H1 (cell line): ENCODE measurements around the gene CADPS. TPM values are rescaled to one million over a fixed set of nuclear protein-coding genes. Genes with fewer than 3 reads are reported as not detected.

ENCODE experiments used
- CBX5 ChIP-seq: fragments of 300-800, 300-1000 bp; sonication (generic); IDR thresholded peaks from 2 replicates; pipeline ENCODE4 v1.7.1; 2016; ENCODE audit warnings: antibody characterized with exemption, low read length, low read depth
- CHD2 ChIP-seq: IDR thresholded peaks from 2 replicates; pipeline ENCODE4 v1.6.1; 2012; ENCODE audit warnings: low read length, improper control_type of control experiment
- FOSL1 ChIP-seq: IDR thresholded peaks from 2 replicates; pipeline ENCODE4 v1.6.1; 2011; ENCODE audit warnings: mild to moderate bottlenecking, low read depth, low read length, moderate library complexity; ENCODE audit not compliant: insufficient read depth
- GTF2F1 ChIP-seq: IDR thresholded peaks from 2 replicates; pipeline ENCODE4 v1.6.1; 2012; ENCODE audit warnings: low read depth, low read length, improper control_type of control experiment, borderline replicate concordance
- KDM5A ChIP-seq: fragments of 200-600 bp; IDR thresholded peaks from 2 replicates; pipeline ENCODE4 v1.7.1; 2012; ENCODE audit warnings: mild to moderate bottlenecking, low read length, inconsistent platforms, mixed read lengths
- NRF1 ChIP-seq: IDR thresholded peaks from 2 replicates; pipeline ENCODE4 v1.6.1; 2011; ENCODE audit warnings: mild to moderate bottlenecking, low read depth, low read length, improper control_type of control experiment
- POU5F1 ChIP-seq: IDR thresholded peaks from 2 replicates; pipeline ENCODE4 v1.6.1; 2011; ENCODE audit warnings: low read depth, mild to moderate bottlenecking, low read length, moderate library complexity
- SP2 ChIP-seq: IDR thresholded peaks from 2 replicates; pipeline ENCODE4 v1.6.1; 2012; ENCODE audit warnings: mild to moderate bottlenecking, low read length, inconsistent platforms
- TEAD4 ChIP-seq: IDR thresholded peaks from 2 replicates; pipeline ENCODE4 v1.6.1; 2012; ENCODE audit warnings: low read depth, low read length, inconsistent platforms, mixed read lengths
- polyA plus RNA-seq, 7 experiments: library from polyadenylated mRNA; depleted of rRNA in 3 of 7; stranded (reverse) in 5 of 7; unstranded in 2 of 7; fragments of >200 nt in 5 of 7; fragments of 200-250 nt in 2 of 7; gene quantifications; 1 replicate in 5 of 7; 2 replicates in 1 of 7; 4 replicates in 1 of 7; pipeline versions ENCODE4 v1.2.1 to v1.2.3, GENCODE V29; 2011 to 2013; ENCODE audit warnings: missing spikeins in 2 of 7, mixed read lengths in 2 of 7
- total RNA-seq: library from RNA; stranded (reverse); fragmentation: NEBNext Ultra II Directional; extraction: Animal tissue kit (Norgen Biotek cat#: 25700); gene quantifications from 2 replicates; pipeline ENCODE4 v1.2.1, GENCODE V29; 2021
- TF ChIP-seq, protein P1 (sequence below): fragments of 300-600 bp; sonication (generic); IDR thresholded peaks from 2 replicates; pipeline ENCODE4 v1.7.1; 2012; ENCODE audit warnings: low read length, moderate library complexity, mild to moderate bottlenecking, inconsistent platforms; ENCODE audit not compliant: insufficient replicate concordance
- TF ChIP-seq, protein P2 (sequence below): IDR thresholded peaks from 2 replicates; pipeline ENCODE4 v1.6.1; 2011; ENCODE audit warnings: low read length, improper control_type of control experiment

CADPS gene
- total and polyA plus RNA-seq, 2 of the 8 experiments (the other 6 are each of a cell fraction or from before 2014, with no cell fraction given): 7.1 to 10.2 TPM

DNA sequence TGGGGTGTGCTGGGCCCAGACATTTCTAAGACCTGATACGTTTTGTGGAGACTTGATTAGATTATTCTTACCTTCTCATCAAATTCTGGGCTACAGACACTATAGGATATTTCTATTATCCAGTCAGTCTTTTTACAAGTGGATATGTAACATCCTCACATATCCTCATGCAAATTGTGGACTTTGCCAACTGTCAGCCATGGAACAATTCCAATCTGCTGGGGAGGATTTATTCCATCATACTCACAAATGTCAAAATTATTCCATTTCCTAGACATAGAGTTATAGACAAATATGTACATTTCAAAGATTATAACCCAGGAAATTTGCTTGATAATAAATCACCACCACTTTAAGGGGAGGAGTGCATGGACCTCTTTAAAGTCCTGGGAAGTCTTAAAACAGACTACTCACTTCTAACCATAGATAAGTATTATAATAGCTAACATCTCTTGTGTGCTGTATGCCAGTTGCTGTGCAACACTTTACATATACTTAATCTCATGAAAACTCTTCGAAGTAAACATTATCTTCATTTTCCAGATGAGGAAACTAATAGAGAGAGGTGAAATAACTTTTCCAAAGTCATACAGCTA lies 44.4 kb downstream of the CADPS start (continued):
- TF ChIP-seq, protein P1, sequence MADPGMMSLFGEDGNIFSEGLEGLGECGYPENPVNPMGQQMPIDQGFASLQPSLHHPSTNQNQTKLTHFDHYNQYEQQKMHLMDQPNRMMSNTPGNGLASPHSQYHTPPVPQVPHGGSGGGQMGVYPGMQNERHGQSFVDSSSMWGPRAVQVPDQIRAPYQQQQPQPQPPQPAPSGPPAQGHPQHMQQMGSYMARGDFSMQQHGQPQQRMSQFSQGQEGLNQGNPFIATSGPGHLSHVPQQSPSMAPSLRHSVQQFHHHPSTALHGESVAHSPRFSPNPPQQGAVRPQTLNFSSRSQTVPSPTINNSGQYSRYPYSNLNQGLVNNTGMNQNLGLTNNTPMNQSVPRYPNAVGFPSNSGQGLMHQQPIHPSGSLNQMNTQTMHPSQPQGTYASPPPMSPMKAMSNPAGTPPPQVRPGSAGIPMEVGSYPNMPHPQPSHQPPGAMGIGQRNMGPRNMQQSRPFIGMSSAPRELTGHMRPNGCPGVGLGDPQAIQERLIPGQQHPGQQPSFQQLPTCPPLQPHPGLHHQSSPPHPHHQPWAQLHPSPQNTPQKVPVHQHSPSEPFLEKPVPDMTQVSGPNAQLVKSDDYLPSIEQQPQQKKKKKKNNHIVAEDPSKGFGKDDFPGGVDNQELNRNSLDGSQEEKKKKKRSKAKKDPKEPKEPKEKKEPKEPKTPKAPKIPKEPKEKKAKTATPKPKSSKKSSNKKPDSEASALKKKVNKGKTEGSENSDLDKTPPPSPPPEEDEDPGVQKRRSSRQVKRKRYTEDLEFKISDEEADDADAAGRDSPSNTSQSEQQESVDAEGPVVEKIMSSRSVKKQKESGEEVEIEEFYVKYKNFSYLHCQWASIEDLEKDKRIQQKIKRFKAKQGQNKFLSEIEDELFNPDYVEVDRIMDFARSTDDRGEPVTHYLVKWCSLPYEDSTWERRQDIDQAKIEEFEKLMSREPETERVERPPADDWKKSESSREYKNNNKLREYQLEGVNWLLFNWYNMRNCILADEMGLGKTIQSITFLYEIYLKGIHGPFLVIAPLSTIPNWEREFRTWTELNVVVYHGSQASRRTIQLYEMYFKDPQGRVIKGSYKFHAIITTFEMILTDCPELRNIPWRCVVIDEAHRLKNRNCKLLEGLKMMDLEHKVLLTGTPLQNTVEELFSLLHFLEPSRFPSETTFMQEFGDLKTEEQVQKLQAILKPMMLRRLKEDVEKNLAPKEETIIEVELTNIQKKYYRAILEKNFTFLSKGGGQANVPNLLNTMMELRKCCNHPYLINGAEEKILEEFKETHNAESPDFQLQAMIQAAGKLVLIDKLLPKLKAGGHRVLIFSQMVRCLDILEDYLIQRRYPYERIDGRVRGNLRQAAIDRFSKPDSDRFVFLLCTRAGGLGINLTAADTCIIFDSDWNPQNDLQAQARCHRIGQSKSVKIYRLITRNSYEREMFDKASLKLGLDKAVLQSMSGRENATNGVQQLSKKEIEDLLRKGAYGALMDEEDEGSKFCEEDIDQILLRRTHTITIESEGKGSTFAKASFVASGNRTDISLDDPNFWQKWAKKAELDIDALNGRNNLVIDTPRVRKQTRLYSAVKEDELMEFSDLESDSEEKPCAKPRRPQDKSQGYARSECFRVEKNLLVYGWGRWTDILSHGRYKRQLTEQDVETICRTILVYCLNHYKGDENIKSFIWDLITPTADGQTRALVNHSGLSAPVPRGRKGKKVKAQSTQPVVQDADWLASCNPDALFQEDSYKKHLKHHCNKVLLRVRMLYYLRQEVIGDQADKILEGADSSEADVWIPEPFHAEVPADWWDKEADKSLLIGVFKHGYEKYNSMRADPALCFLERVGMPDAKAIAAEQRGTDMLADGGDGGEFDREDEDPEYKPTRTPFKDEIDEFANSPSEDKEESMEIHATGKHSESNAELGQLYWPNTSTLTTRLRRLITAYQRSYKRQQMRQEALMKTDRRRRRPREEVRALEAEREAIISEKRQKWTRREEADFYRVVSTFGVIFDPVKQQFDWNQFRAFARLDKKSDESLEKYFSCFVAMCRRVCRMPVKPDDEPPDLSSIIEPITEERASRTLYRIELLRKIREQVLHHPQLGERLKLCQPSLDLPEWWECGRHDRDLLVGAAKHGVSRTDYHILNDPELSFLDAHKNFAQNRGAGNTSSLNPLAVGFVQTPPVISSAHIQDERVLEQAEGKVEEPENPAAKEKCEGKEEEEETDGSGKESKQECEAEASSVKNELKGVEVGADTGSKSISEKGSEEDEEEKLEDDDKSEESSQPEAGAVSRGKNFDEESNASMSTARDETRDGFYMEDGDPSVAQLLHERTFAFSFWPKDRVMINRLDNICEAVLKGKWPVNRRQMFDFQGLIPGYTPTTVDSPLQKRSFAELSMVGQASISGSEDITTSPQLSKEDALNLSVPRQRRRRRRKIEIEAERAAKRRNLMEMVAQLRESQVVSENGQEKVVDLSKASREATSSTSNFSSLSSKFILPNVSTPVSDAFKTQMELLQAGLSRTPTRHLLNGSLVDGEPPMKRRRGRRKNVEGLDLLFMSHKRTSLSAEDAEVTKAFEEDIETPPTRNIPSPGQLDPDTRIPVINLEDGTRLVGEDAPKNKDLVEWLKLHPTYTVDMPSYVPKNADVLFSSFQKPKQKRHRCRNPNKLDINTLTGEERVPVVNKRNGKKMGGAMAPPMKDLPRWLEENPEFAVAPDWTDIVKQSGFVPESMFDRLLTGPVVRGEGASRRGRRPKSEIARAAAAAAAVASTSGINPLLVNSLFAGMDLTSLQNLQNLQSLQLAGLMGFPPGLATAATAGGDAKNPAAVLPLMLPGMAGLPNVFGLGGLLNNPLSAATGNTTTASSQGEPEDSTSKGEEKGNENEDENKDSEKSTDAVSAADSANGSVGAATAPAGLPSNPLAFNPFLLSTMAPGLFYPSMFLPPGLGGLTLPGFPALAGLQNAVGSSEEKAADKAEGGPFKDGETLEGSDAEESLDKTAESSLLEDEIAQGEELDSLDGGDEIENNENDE: no peak
- TF ChIP-seq POU5F1 (no peak), NRF1 (no peak), FOSL1 (no peak), KDM5A (no peak), SP2 (no peak), CBX5 (no peak), GTF2F1 (no peak), TEAD4 (no peak), CHD2 (no peak)
- TF ChIP-seq, protein P2, sequence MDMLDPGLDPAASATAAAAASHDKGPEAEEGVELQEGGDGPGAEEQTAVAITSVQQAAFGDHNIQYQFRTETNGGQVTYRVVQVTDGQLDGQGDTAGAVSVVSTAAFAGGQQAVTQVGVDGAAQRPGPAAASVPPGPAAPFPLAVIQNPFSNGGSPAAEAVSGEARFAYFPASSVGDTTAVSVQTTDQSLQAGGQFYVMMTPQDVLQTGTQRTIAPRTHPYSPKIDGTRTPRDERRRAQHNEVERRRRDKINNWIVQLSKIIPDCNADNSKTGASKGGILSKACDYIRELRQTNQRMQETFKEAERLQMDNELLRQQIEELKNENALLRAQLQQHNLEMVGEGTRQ: no peak
